Fibroblast of lung (primary cell): ENCODE results near the gene PTP4A2. TPM values are rescaled to one million over a fixed set of nuclear protein-coding genes. Genes with fewer than 3 reads are reported as not detected.

ENCODE experiments used
- DNase-seq, 2 donors: peaks; one replicate each; pipeline versions ENCODE4 v3.0.0 to v3.0.0-alpha.2; 2010; ENCODE audit warnings: low read depth in 2 of 2
- H2AFZ ChIP-seq: 2 replicates; pipeline ENCODE4 v1.5.1; 2012; ENCODE audit warnings: low read length, control low read depth, inconsistent platforms
- H3K27ac ChIP-seq: 2 replicates; pipeline ENCODE4 v1.5.1; 2011; ENCODE audit warnings: low read length, control low read depth; ENCODE audit not compliant: insufficient read depth
- H3K27me3 ChIP-seq: 2 replicates; pipeline ENCODE4 v1.5.1; 2011; ENCODE audit warnings: mild to moderate bottlenecking, low read length; ENCODE audit not compliant: control insufficient read depth, insufficient read depth
- H3K36me3 ChIP-seq: 2 replicates; pipeline ENCODE4 v1.5.1; 2011; ENCODE audit warnings: low read length; ENCODE audit not compliant: control insufficient read depth, insufficient read depth
- H3K4me1 ChIP-seq: 2 replicates; pipeline ENCODE4 v1.5.1; 2011; ENCODE audit warnings: low read length; ENCODE audit not compliant: control insufficient read depth, insufficient read depth; ENCODE audit errors: extremely low read depth
- H3K4me2 ChIP-seq: 2 replicates; pipeline ENCODE4 v1.5.1; 2011; ENCODE audit warnings: low read length, control low read depth; ENCODE audit not compliant: insufficient read depth; ENCODE audit errors: extremely low read depth
- H3K4me3 ChIP-seq, 4 experiments: fragments of 200-600 bp in 1 of 4; sonication (generic) in 1 of 4; replicated peaks in 1 of 4; 2 replicates each; pipeline ENCODE4 v1.5.1; 2011 to 2016; ENCODE audit warnings: low read length in 4 of 4, low read depth in 3 of 4, mild to moderate bottlenecking in 3 of 4, control low read depth in 2 of 4, inconsistent platforms in 1 of 4, mixed read lengths in 1 of 4; ENCODE audit not compliant: insufficient read depth in 1 of 4; ENCODE audit errors: control extremely low read depth in 1 of 4
- H3K79me2 ChIP-seq: 2 replicates; pipeline ENCODE4 v1.5.1; 2012; ENCODE audit warnings: mild to moderate bottlenecking, low read length, inconsistent platforms; ENCODE audit not compliant: control insufficient read depth, insufficient read depth
- H3K9ac ChIP-seq: 2 replicates; pipeline ENCODE4 v1.5.1; 2011; ENCODE audit warnings: mild to moderate bottlenecking, low read length, control low read depth; ENCODE audit not compliant: insufficient read depth
- H3K9me3 ChIP-seq: 2 replicates; pipeline ENCODE4 v1.5.1; 2012; ENCODE audit warnings: low read depth, low read length; ENCODE audit not compliant: control insufficient read depth, insufficient read depth
- H4K20me1 ChIP-seq: 2 replicates; pipeline ENCODE4 v1.5.1; 2011; ENCODE audit warnings: low read length; ENCODE audit not compliant: control insufficient read depth, insufficient read depth; ENCODE audit errors: extremely low read depth
- CTCF ChIP-seq, 2 donors: IDR thresholded peaks in 1 of 2; conservative IDR thresholded peaks in 1 of 2; 1 replicate in 1 of 2; 2 replicates in 1 of 2; pipeline ENCODE4 v1.5.1; 2011 to 2012; ENCODE audit warnings: low read length in 2 of 2, control low read depth in 1 of 2, inconsistent platforms in 1 of 2, low read depth in 1 of 2, mild to moderate bottlenecking in 1 of 2
- EZH2 ChIP-seq: IDR thresholded peaks from 2 replicates; pipeline ENCODE4 v1.5.1; 2012; ENCODE audit warnings: low read length, control low read depth, mild to moderate bottlenecking; ENCODE audit errors: missing control alignments
- polyA plus RNA-seq, 2 donors: library from polyadenylated mRNA; depleted of rRNA in 1 of 2; stranded (reverse) in 1 of 2; unstranded in 1 of 2; fragments of >200 nt; gene quantifications; 2 replicates each; pipeline ENCODE4 v1.2.1, GENCODE V29; 2011 to 2012; ENCODE audit warnings: missing spikeins in 1 of 2
- total RNA-seq: library from RNA; depleted of rRNA; stranded (reverse); fragments of >200 nt; gene quantifications from 2 replicates; pipeline ENCODE4 v1.2.1, GENCODE V29; 2014

Gene PTP4A2
- total and polyA plus RNA-seq, 2 donors (not counting 1 experiment from before 2014, with no cell fraction given) = 366 to 429 TPM

- no peak for TF ChIP-seq CTCF (conservative IDR thresholded peaks at IDR 0.05 in 1 of 2, IDR thresholded peaks at IDR 0.05 in 1 of 2; ENCODE audit: low read depth in 1 of 2, low read length in 2 of 2)
- TF ChIP-seq EZH2 = no peak
- Histone ChIP-seq H3K4me2 (peak overlapping the region; percentile 66), H4K20me1 (peaks cover 14% of the 10 kb centered on the region), H3K36me3 (no peaks in the 10 kb centered on the region), H3K79me2 (peaks cover 98% of the 10 kb centered on the region), H3K4me3 (peak overlapping the region in 2 of 4 experiments; percentile 1 to 35), H3K9me3 (no peaks in the 10 kb centered on the region), H3K27ac (peak overlapping the region; percentile 22), H2AFZ (no peak overlapping the region), H3K4me1 (peaks cover 31% of the 10 kb centered on the region), H3K9ac (no peak overlapping the region), H3K27me3 (no peaks in the 10 kb centered on the region)
- peak in 1 of 2 donors; percentile 21 for DNase-seq
Observed at GRCh38 chr1:31932491-31933316, 5.5 kb downstream of the PTP4A2 start.

GRCh38 chr1:31931593-31932225, 6.5 kb downstream of the PTP4A2 start:
- Histone ChIP-seq H3K27ac (peak overlapping the region; percentile 16), H3K79me2 (peaks cover 98% of the 10 kb centered on the region), H3K9ac (no peak overlapping the region), H3K4me3 (peak overlapping the region in 2 of 4 experiments; percentile 4 to 13), H3K4me1 (peaks cover 31% of the 10 kb centered on the region), H3K4me2 (peak overlapping the region; percentile 66), H3K27me3 (no peaks in the 10 kb centered on the region), H3K36me3 (no peaks in the 10 kb centered on the region), H3K9me3 (no peaks in the 10 kb centered on the region), H2AFZ (no peak overlapping the region), H4K20me1 (peaks cover 18% of the 10 kb centered on the region)
- no peak for TF ChIP-seq EZH2
- TF ChIP-seq CTCF (conservative IDR thresholded peaks at IDR 0.05 in 1 of 2, IDR thresholded peaks at IDR 0.05 in 1 of 2; ENCODE audit: low read depth in 1 of 2, low read length in 2 of 2) = no peak
- DNase-seq = peak; percentile 53 to 71

DNA sequence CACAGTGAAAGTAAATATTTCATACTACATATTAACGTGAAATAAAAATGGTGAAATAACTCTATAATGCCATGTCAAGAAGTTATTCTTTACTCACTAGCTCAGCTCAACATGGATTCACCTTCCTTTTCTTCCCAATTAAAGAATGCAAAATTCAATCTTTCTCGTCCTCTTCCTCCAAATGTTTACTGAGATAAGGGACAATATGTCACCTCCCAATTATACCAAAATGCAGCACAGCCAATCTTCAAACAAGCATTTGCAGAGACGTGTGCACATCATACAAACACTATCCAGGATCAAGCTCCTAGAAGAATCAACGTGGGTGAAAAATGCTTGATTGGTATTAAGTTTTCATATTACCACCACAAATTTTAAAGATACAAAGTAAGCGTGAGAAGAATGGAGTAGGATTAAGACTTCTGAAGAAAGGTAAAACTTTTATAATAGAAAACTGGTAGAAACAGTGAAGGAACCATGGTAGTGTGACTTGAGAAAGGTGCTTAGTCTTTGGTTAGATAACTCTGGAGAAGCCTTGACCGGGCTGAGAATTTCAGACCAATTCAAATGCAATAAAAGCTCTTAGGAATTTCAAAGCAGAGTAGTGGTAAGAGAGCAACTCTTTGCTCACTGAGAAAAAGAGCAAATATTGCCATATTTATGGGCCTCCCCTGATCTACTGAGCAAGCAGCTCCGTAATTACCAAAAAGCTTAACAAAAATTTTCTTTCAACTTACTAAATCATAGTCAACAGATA, 7.2 kb downstream of the PTP4A2 start:
- peaks cover 31% of the 10 kb centered on the region for H3K4me1 ChIP-seq

More for the DNA sequence above, 7.2 kb downstream of the PTP4A2 start:
- TF ChIP-seq CTCF (conservative IDR thresholded peaks at IDR 0.05 in 1 of 2, IDR thresholded peaks at IDR 0.05 in 1 of 2; ENCODE audit: low read depth in 1 of 2, low read length in 2 of 2) (no peak), EZH2 (no peak)
- Histone ChIP-seq H4K20me1 (peaks cover 18% of the 10 kb centered on the region), H3K79me2 (peaks cover 98% of the 10 kb centered on the region), H3K4me3 (peak overlapping the region in 2 of 4 experiments; percentile 5 to 13), H3K36me3 (no peaks in the 10 kb centered on the region), H3K4me2 (peak overlapping the region; percentile 66), H3K9me3 (no peaks in the 10 kb centered on the region), H3K27ac (peak overlapping the region; percentile 16), H3K27me3 (no peaks in the 10 kb centered on the region), H2AFZ (no peak overlapping the region), H3K9ac (no peak overlapping the region)
- DNase-seq = no peak
